HUES6 (cell line): Measurements from ENCODE around the gene BPIFB1.

Experiments used
- H3K27ac ChIP-seq: 2 replicates; pipeline ENCODE4 v1.7.0; 2013; ENCODE audit warnings: low read depth, mild to moderate bottlenecking, low read length, inconsistent platforms
- H3K27me3 ChIP-seq: 2 replicates; pipeline ENCODE4 v1.6.1; 2013; ENCODE audit warnings: low read length; ENCODE audit not compliant: control insufficient read depth, insufficient read depth
- H3K36me3 ChIP-seq: 2 replicates; pipeline ENCODE4 v1.6.1; 2013; ENCODE audit warnings: low read length; ENCODE audit not compliant: control insufficient read depth, insufficient read depth
- H3K4me1 ChIP-seq: 2 replicates; pipeline ENCODE4 v1.6.1; 2013; ENCODE audit warnings: low read length; ENCODE audit not compliant: control insufficient read depth, insufficient read depth
- H3K4me3 ChIP-seq: 2 replicates; pipeline ENCODE4 v1.5.1; 2013; ENCODE audit warnings: low read depth, low read length
- H3K9ac ChIP-seq: one replicate; pipeline ENCODE4 v1.6.1; 2013; ENCODE audit warnings: mild to moderate bottlenecking, low read length
- H3K9me3 ChIP-seq: 2 replicates; pipeline ENCODE4 v1.6.1; 2013; ENCODE audit warnings: low read depth, low read length; ENCODE audit not compliant: control insufficient read depth, insufficient read depth

The BPIFB1 gene

DNA sequence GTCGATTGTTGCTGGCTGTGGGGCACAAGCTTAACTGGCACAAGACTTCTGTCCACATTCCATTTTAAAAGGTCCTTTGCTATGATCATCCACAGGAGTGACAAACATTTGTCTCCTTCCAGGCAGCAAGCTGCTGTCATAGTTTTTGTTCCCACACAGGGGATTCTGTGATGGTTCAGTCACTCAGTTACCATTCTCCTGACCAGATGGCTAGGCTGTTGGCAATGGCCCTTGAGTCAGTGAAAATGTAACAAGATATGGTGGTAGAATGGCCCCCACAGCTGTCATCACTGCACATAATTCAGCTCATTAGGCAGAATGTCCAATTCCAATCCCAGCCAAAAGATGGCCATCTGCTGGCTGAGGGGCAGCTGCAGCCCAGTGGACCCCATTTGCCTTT lies 33.6 kb upstream of the BPIFB1 start:
- Histone ChIP-seq H3K27ac (no peak overlapping the region), H3K36me3 (no peaks in the 10 kb centered on the region), H3K27me3 (no peaks in the 10 kb centered on the region; the same call in 1 of the 2 replicates), H3K4me1 (no peaks in the 10 kb centered on the region), H3K4me3 (no peak overlapping the region), H3K9me3 (no peaks in the 10 kb centered on the region), H3K9ac (no peak overlapping the region)

DNA sequence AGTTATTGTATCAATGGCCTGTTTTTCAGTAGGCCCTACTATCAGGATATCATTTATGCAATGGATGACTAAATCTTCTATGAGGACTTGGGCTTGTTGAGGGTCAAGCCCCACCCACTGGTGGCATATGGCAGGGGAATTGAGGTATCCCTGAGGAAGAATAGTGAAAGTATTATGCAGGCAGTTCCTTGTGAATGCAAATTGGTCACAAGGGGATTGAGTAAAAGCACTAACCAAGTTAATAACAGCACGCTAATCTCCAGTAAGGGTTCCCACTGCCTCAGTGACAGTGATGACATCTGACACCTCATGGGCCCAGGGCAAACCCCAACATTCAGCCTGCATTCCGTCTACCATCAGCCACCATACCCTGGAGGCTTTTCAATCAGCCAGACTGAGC lies 32.3 kb upstream of the BPIFB1 start:
- H3K27ac ChIP-seq, result no peak overlapping the region
- H3K9me3 ChIP-seq, result no peaks in the 10 kb centered on the region
- H3K27me3 ChIP-seq, result no peaks in the 10 kb centered on the region; the same call in 1 of the 2 replicates
- H3K4me1 ChIP-seq, result no peaks in the 10 kb centered on the region
- no peaks in the 10 kb centered on the region for H3K36me3 ChIP-seq
- no peak overlapping the region for H3K9ac ChIP-seq
- H3K4me3 ChIP-seq, result no peak overlapping the region

DNA sequence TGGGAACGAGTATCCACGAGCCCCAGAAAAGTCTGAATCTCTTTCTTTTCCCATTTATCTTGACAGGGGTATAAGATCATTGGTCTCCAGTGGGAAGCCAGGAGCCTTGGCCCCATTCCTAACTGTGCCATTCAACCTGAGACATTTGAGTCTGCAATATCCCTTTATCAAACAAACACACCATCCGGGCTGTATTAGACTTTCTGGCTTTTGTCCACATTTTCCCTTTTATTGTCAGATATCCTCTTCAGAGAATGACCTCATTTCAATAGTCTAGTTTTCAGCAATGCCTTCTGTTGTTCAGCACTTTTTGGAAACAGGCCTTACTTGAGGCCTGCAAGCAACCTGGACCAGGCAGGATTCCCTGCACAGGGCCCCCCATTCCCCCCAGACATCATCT lies 31.5 kb upstream of the BPIFB1 start:
- H3K9ac ChIP-seq, result no peak overlapping the region
- H3K27me3 ChIP-seq, result no peaks in the 10 kb centered on the region; the same call in 1 of the 2 replicates
- no peak overlapping the region for H3K27ac ChIP-seq
- H3K4me3 ChIP-seq, result no peak overlapping the region
- no peaks in the 10 kb centered on the region for H3K36me3 ChIP-seq
- no peaks in the 10 kb centered on the region for H3K9me3 ChIP-seq
- no peaks in the 10 kb centered on the region for H3K4me1 ChIP-seq

DNA sequence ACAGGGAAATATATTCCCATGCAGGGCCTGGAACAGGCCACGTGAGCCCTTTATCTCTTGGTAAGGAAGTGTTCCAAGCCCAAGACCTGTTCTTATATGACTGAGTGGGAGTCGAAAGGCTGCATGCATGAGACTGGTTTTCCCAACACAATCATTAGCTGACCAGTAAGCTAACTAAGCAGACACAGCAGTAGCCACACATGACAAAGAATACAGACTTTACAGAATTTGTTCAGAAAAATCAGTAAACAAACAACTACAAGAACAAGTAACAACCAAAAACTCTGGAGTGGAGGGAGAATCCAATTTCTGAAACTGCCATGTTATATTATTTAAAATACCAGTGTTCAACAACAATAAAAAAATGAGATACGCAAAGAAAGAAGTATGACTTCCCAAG lies 30.6 kb upstream of the BPIFB1 start:
- Histone ChIP-seq H3K27ac (no peak overlapping the region), H3K36me3 (no peaks in the 10 kb centered on the region), H3K4me3 (no peak overlapping the region), H3K27me3 (no peaks in the 10 kb centered on the region; the same call in 1 of the 2 replicates), H3K9ac (no peak overlapping the region), H3K4me1 (no peaks in the 10 kb centered on the region), H3K9me3 (no peaks in the 10 kb centered on the region)

DNA sequence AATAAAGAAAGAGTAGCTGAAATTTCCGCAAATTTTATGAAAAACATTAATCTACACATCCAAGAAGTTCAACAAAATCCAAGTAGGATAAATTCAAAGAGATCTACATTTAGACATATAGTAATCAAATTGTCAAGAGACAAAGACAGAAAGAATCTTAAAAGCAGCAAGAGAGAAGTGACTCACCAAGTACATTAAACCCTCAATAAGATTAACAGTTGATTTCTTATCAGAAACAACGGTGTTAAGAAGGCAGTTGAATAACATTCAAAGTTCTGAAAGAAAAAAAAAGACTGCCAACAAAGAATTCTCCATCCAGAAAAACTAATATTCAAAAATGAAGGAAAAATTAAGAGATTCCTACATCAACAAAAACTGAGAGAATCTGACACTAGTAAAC lies 28.0 kb upstream of the BPIFB1 start:
- no peak overlapping the region for H3K9ac ChIP-seq
- H3K36me3 ChIP-seq, result no peaks in the 10 kb centered on the region
- no peaks in the 10 kb centered on the region for H3K27me3 ChIP-seq
- H3K4me3 ChIP-seq, result no peak overlapping the region
- no peaks in the 10 kb centered on the region for H3K9me3 ChIP-seq
- no peak overlapping the region for H3K27ac ChIP-seq
- no peaks in the 10 kb centered on the region for H3K4me1 ChIP-seq

DNA sequence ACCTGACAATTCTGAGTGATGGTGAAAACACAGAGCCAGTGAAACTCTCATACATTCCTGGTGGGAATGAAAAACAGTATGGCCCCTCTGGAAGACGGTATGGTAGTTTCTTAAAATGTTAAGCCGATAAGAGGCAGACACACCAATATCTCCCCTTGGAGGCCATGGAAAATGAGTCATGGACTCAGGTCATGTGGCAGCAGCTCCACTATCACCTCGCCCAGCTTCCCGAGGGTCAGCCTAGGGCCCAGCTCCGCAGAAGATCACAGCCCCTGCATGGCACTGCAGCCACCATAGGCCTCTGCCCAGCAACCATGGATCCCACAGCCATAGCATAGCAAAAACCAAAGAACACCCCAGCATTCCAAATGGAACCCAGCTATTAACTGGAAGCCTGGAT lies 25.8 kb upstream of the BPIFB1 start:
- H3K27me3 ChIP-seq, result no peaks in the 10 kb centered on the region
- H3K4me1 ChIP-seq, result no peaks in the 10 kb centered on the region
- no peak overlapping the region for H3K4me3 ChIP-seq
- H3K27ac ChIP-seq, result no peak overlapping the region
- H3K9me3 ChIP-seq, result no peaks in the 10 kb centered on the region
- no peak overlapping the region for H3K9ac ChIP-seq
- no peaks in the 10 kb centered on the region for H3K36me3 ChIP-seq

DNA sequence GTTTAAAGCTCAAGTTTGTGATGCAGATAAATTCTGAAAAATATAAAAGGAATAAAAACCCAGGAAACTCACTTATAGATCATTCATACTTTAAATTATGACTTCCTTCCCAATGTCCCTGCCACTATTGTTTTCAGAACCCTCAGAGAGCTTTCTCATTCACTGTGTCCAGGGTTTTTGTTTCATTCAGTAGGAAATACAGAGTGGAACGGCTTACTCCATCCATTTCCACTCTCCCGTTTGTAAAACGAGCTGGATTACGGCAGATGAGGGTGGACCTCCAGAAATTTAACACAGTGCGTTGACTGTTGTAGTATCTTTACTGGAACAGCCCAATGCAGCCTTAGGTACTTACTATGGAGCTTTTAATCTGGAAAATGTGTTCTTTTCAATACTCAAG lies 23.6 kb upstream of the BPIFB1 start:
- Histone ChIP-seq H3K9ac (no peak overlapping the region), H3K9me3 (no peaks in the 10 kb centered on the region), H3K4me1 (no peaks in the 10 kb centered on the region), H3K36me3 (no peaks in the 10 kb centered on the region), H3K27ac (no peak overlapping the region), H3K4me3 (no peak overlapping the region), H3K27me3 (no peaks in the 10 kb centered on the region)

DNA sequence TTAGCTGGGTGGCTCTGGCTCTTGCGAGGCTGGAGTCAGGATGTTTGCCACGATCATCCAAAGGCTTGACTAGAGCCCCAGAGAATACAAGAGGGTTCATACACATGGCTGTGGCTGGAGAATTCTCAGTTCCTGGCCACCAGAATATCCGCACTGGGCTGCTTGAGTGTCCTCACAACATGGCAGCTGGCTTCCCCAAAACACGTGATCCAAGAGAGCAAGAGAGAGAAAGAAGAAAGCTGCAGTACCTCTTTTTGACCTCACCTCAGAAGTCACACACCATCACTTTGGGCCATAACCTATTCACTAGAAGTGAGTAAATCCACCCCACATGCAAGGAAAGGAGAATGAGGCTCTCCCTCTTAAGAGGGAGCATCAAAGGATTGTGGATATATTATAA lies 21.5 kb upstream of the BPIFB1 start:
- Histone ChIP-seq H3K27ac (no peak overlapping the region), H3K9ac (no peak overlapping the region), H3K27me3 (peaks cover 5% of the 10 kb centered on the region; the same call in 1 of the 2 replicates), H3K9me3 (no peaks in the 10 kb centered on the region), H3K4me1 (no peaks in the 10 kb centered on the region), H3K4me3 (no peak overlapping the region), H3K36me3 (no peaks in the 10 kb centered on the region)

DNA sequence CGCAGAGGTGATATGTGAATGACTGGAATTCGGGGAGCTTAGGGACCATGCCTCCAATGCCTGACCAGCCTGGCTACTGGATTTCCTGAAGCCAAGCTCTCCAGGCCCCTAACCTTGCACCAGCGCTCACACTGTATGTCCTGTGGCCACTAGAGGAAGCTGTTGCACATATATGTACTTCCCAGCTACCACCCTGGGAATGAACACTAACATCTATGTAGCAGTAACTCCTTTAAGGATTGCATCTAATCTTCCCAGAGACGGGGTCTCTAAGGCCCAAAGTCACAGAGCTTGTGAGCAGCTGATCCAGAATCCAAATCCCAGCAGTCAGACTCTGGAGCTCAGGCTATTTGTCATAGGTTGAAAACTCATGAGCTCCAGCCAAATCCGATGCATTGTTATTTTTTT lies 20.4 kb upstream of the BPIFB1 start:
- H3K9ac ChIP-seq, result no peak overlapping the region
- H3K4me3 ChIP-seq, result no peak overlapping the region

DNA sequence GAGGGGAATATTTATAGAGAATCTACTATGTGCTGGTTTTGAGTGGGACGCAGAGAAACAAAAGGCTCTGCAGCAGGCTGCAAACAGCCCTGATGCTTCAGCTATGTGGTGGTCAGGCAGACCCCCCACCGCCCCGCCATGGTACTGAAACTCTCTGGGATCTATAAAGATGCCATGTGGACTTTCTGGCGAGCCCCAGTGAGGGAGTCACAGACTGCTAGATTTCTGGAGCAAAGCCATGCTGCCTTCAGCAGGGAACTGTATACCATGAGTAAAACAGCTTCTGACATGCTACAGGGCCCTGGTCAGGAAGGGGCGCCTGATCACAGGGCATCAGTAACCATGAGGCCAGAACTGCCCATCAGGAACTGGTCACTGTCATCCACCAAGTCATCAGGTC lies 19.2 kb upstream of the BPIFB1 start:
- Histone ChIP-seq H3K27ac (no peak overlapping the region), H3K27me3 (peaks cover 5% of the 10 kb centered on the region; the same call in 1 of the 2 replicates), H3K4me1 (no peaks in the 10 kb centered on the region), H3K9ac (no peak overlapping the region), H3K36me3 (no peaks in the 10 kb centered on the region), H3K4me3 (no peak overlapping the region), H3K9me3 (no peaks in the 10 kb centered on the region)

More for the DNA sequence above, 20.4 kb upstream of the BPIFB1 start:
- Histone ChIP-seq H3K9me3 (no peaks in the 10 kb centered on the region), H3K27me3 (peaks cover 5% of the 10 kb centered on the region; the same call in 1 of the 2 replicates), H3K36me3 (no peaks in the 10 kb centered on the region), H3K27ac (no peak overlapping the region), H3K4me1 (no peaks in the 10 kb centered on the region)

DNA sequence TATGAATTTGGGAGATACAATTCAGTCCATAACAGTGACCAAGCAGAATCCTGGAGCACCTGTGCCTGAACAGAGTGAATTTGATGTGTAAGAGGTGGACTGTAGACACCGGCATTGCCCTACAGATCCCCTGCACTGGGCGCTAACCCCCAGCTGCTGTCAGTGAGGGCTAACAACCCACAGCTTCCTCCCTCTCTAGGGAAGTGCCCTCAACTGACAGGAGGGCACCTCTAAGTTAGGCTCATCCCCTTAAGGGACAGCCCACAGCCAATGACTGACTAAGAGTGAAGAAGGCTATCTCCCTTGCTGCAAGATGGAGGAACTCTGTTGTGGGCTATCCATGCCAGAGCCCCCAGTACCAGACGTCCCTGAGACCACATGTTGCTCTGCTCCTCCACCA lies 15.3 kb upstream of the BPIFB1 start:
- Histone ChIP-seq H3K36me3 (no peaks in the 10 kb centered on the region), H3K9ac (no peak overlapping the region), H3K4me1 (no peaks in the 10 kb centered on the region), H3K27ac (no peak overlapping the region), H3K4me3 (no peak overlapping the region), H3K27me3 (peaks cover 5% of the 10 kb centered on the region; the same call in 1 of the 2 replicates), H3K9me3 (no peaks in the 10 kb centered on the region)
